Activated T-helper 1 cell treated with anti-CD3 and anti-CD28 coated beads, Interleukin-12 subunit alpha, Interleukin-12 subunit beta, Interleukin-2, Interleukin-4 antibody, amounts not matched to agents 30 ng/mL and 10 ng/mL and 1 ng/mL, durations not matched to agents 14 hours and 24 hours and 36 hours (primary cell): ENCODE results near the gene FTO. TPM values are rescaled to one million over a fixed set of nuclear protein-coding genes. Genes with fewer than 3 reads are reported as not detected.

Experiments used
- DNase-seq: peaks from one replicate; pipeline ENCODE4 v3.0.0; 2021; ENCODE audit warnings: low spot score
- H3K27ac Mint-ChIP-seq: one replicate; pipeline ENCODE4 v1.8.0; 2021; ENCODE audit warnings: mild to moderate bottlenecking, mixed read lengths
- H3K27me3 Mint-ChIP-seq: one replicate; pipeline ENCODE4 v1.8.0; 2022; ENCODE audit warnings: mild to moderate bottlenecking, moderate library complexity, mixed read lengths; ENCODE audit not compliant: insufficient read depth
- H3K36me3 Mint-ChIP-seq: one replicate; pipeline ENCODE4 v1.8.0; 2021; ENCODE audit warnings: low read depth, mixed read lengths
- H3K4me1 Mint-ChIP-seq: one replicate; pipeline ENCODE4 v1.8.0; 2021; ENCODE audit warnings: low read depth, mixed read lengths
- H3K4me3 Mint-ChIP-seq: one replicate; pipeline ENCODE4 v1.8.0; 2021; ENCODE audit warnings: mild to moderate bottlenecking, moderate library complexity, mixed read lengths
- H3K9me3 Mint-ChIP-seq: one replicate; pipeline ENCODE4 v1.8.0; 2021; ENCODE audit warnings: mixed read lengths
- intact Hi-C: fragments of 100-400 bp; cut with micrococcal nuclease; formaldehyde crosslinking; loops from one replicate; pipeline ENCODE4 v1.15.1; 2024
- total RNA-seq: library from RNA; stranded (reverse); gene quantifications from 2 replicates; pipeline ENCODE4 v1.2.3, GENCODE V29; 2022

The FTO gene
- total RNA-seq, 1 donor from 2014 or later: 56.4 TPM

DNA sequence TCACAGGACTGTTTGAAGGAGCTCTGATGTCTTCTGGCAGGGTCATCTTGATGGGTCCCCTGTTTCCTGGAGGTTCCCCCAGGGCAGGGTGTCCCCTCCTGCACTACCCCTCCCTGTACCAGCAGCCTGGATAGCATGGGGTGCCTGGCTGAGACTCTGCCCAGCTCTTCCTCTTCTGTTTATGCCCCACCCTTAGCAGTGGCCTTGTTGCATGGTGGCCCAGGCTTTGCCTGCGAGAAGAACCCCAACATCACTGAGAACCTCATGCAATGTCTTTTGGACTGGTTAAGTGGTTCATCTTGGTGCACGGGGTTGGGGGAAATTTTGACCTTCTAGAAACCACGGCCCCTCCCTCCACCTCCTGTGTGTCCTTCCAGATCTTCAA is 460.8 kb downstream of the FTO start:
- intact Hi-C loops: no loop called here
- Mint-ChIP-seq H3K36me3 (no peaks in the 10 kb centered on the region), H3K9me3 (no peaks in the 10 kb centered on the region), H3K27ac (no peak overlapping the region), H3K4me1 (no peaks in the 10 kb centered on the region), H3K27me3 (peaks cover 3% of the 10 kb centered on the region), H3K4me3 (no peak overlapping the region)
- no peak for DNase-seq

DNA sequence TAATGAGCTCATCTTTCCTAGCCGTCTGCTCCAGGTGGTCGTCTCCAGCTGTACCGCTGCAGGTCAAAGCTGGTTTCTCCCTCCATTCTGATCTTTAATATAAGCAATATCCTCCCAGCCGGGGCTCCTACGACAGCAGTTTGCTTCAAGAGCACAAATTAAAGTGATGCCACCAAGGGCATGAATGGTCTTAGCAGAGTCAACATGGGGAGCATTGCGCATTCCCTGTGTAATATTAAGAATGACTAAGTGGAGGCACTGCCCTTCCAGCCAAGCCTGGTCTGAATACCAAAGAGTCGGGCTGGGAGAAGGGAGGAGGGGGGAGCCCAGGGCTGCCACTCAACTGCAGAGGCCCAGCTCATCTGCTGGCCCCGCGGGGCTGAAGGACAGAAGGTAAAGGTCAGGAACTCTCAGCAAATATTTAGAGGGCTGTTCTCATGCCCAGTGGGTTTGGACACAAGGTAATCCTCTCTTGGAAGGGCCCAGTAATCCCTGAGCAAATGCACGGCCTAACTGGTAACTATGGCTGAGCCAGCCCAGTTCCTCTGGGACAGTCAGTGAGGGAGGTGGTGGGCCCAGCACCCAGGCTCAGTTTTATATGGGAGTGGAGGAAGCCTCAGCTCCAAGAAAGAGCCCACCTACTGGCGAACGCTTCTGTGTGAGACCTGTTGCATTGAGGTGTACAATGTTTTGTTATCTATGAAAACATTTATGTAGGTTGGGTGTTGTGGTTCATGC is 461.4 kb downstream of the FTO start:
- DNase-seq: no peak
- Mint-ChIP-seq H3K4me3 (no peak overlapping the region), H3K36me3 (no peaks in the 10 kb centered on the region), H3K27ac (no peak overlapping the region), H3K4me1 (no peaks in the 10 kb centered on the region), H3K9me3 (no peaks in the 10 kb centered on the region), H3K27me3 (peaks cover 3% of the 10 kb centered on the region)
- intact Hi-C loops: no loop called here

DNA sequence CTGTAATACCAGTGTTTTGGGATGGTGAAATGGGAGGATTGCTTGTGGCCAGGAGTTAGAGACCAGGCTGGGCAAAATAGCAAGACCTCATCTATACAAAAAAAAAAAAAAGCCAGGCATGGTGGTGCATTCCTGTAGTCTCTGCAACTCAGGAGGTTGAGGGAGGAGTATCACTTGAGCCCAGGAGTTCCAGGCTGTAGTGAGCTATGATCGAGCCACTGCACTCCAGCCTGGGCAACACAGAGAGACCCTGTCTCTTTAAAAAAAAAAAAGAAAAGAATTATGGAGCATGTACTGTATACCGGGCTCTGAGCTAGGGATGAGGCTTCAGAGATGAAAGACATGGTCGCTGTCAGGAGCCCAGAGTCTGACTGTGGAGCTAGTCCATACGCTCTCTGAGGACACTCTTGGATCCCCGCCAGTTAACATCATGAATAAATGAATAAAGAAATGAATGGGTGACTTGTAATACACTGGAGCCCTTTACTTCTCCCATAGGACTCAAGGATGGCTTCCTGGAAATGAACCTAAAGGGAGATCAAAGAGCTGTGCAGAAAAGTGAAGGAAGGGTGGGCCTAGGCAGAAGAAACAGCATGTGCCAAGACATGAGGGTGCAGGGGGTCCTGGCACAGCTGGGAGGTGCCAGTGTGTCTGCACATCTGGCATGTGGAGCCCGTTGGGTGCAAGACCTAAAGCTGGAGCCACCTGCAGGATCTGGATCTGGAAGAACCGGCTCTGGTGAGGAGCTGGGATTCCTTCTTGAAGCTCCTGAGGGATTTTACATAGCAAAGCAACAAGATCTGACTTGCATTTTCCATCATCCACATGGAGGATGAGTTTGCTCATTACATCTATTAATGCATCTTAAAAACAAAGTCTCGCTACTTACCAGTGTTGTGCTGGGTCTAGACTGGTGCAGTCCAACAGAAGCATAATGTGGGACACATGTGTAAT is 462.2 kb downstream of the FTO start:
- Mint-ChIP-seq H3K36me3 (no peaks in the 10 kb centered on the region), H3K27me3 (peaks cover 4% of the 10 kb centered on the region), H3K4me1 (no peaks in the 10 kb centered on the region), H3K27ac (no peak overlapping the region), H3K4me3 (no peak overlapping the region), H3K9me3 (no peaks in the 10 kb centered on the region)
- no peak for DNase-seq
- intact Hi-C loops: no loop called here

DNA sequence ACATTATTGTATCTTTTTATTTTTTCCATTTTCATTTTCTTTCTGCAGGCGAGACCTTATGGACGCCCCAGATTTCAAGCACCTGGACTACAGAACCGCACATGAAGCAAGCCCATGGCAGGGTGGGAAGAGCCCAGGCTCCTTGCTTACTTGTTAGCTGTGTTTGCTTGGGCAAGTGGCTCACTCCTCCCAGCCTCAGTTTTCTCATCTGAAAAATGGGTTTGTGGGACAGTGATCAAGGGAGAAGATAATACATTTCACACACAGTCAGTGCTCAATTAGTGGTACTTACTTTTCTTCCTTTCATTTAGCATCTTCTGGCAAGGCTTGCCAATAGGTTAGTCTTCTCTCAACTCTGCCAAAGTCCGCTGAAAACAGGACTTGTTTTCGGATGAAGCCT is 465.2 kb downstream of the FTO start:
- no peak for DNase-seq
- Mint-ChIP-seq H3K27me3 (peaks cover 21% of the 10 kb centered on the region), H3K4me3 (no peak overlapping the region), H3K36me3 (no peaks in the 10 kb centered on the region), H3K4me1 (no peaks in the 10 kb centered on the region), H3K27ac (no peak overlapping the region), H3K9me3 (no peaks in the 10 kb centered on the region)
- intact Hi-C loops: no loop called here

DNA sequence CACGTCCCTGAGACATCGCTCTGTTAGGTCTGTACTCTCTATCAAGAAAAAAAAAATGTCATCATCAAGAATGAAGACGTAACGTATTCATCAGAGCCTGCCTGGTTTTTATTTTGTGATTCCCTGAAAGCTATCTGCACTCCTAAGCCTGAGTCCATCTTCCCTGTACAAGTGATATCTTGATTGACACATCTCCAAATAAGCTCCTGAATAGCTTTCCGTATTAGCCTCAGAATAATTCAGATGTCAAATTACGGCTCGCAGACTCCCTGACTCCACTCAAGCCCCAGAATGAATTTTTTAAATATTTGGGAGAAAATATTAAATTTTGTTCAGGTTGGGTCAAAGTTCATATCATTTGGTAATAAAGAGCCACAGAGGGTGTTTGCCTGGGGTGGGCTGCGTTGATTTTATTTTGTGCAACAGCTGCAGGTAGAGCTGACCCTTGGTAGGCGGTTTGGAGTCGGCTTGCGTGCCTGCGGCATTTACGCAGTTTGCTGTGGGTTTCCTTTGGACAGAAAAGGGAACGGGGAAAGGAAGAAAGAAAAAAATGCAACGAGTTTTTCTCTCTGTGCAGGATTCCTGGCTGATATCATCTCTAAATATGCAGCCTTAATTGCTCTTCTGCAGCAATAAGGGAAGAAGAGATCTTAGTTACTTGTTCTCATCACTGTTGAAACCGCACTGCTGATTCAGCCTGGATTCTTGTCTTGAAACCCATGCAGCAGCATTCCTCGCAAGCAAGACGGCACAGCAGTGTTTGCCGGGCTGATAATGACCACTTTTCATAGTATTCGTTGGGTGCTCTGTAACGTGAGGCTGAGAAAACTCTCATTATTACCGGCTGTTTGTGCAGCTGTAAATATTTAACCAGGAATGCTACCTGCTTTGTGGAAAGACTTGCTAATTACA is 467.9 kb downstream of the FTO start:
- no peaks in the 10 kb centered on the region for H3K36me3 Mint-ChIP-seq
- DNase-seq: no peak
- intact Hi-C loops: no loop called here
- H3K27ac Mint-ChIP-seq: no peak overlapping the region
- H3K27me3 Mint-ChIP-seq: peaks cover 21% of the 10 kb centered on the region
- no peaks in the 10 kb centered on the region for H3K4me1 Mint-ChIP-seq
- H3K4me3 Mint-ChIP-seq: no peak overlapping the region
- no peaks in the 10 kb centered on the region for H3K9me3 Mint-ChIP-seq

DNA sequence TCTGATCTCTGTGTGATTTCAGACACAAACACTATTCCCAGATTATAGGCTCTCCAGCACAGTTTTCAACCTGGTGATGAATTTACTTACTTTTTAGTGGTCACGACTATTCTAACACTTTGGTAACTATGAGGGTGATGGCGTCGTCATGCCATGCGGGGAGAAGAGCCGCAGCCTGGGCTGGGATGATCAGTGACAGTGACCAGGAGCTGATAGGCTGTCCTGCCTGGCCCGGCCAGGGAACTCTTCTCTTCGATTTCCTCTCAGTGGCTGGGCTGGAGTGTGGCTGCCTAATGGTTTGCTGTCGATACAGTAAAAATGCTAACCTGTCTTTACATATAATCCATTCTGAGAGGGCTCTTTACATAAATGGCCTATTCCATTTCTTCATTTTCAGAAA is 469.5 kb downstream of the FTO start:
- DNase-seq: no peak
- H3K4me1 Mint-ChIP-seq: no peaks in the 10 kb centered on the region

DNA sequence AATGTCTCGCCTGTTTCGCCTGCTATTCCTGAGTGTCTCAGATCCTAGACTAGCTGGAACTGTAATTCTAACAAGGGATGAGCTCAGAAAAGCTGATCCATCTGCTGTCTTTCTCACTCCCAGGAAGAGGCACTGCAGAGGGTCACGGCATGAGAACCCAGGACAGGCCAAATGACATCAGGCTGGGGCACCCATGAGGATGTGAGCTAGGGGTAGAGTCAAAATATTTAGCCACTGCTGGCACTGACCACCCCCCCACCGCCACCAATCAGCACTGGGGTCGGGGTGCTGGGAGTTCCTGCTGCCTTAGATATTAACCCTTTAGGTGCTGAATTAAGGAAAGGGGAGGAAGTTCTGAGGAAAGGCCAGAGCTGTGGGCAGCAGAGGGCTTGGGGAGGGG is 470.2 kb downstream of the FTO start:
- DNase-seq: no peak
- H3K27me3 Mint-ChIP-seq: peaks cover 27% of the 10 kb centered on the region
- no peaks in the 10 kb centered on the region for H3K9me3 Mint-ChIP-seq
- no peaks in the 10 kb centered on the region for H3K36me3 Mint-ChIP-seq
- no peaks in the 10 kb centered on the region for H3K4me1 Mint-ChIP-seq
- H3K27ac Mint-ChIP-seq: no peak overlapping the region
- no peak overlapping the region for H3K4me3 Mint-ChIP-seq
- intact Hi-C loops: no loop called here

More for the DNA sequence above, 469.5 kb downstream of the FTO start:
- Mint-ChIP-seq H3K4me3 (no peak overlapping the region), H3K9me3 (no peaks in the 10 kb centered on the region), H3K27me3 (peaks cover 24% of the 10 kb centered on the region), H3K36me3 (no peaks in the 10 kb centered on the region), H3K27ac (no peak overlapping the region)
- intact Hi-C loops: no loop called here

DNA sequence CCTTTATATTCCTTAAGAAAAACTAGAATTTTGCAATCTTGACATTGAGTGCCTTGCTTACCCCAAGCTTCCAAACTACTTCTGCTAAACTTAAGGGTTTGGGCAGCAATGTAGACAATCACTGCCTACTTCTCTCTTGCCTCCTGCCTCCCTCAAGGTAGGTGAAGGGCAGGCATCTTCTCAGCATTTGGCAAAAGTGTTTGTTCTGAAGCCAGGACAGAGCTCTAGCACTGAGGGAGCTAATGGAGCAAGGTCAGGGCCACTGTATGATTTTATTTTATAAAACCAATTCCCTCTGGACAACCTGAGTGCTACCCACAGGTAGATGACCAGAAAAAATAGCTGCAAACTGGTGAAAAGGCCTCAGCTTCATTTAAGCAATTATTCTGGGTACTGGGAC is 470.8 kb downstream of the FTO start:
- no peak overlapping the region for H3K4me3 Mint-ChIP-seq
- H3K36me3 Mint-ChIP-seq: no peaks in the 10 kb centered on the region
- no peaks in the 10 kb centered on the region for H3K4me1 Mint-ChIP-seq
- H3K27ac Mint-ChIP-seq: no peak overlapping the region
- no peaks in the 10 kb centered on the region for H3K9me3 Mint-ChIP-seq
- intact Hi-C loops: no loop called here
- H3K27me3 Mint-ChIP-seq: peaks cover 24% of the 10 kb centered on the region
- DNase-seq: no peak

DNA sequence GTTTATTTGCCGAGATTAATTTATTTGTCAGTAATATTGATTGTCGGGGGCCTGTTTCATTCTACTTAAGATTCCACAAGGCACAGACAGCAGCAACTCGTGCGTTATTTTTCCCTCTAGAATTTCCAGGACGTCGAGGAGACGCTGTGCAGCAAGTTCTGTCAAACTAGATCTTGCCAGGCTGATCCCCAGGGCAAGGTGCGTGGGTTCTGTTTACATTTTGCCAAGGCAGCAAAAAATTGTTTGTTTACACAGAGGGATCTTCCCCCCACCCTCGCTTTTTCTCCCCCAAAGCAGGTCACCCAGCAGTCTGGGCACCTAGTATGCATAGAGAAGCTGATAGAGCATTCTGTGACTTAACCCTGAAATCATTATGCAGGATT is 471.2 kb downstream of the FTO start:
- intact Hi-C loops: no loop called here
- H3K4me3 Mint-ChIP-seq: no peak overlapping the region
- no peaks in the 10 kb centered on the region for H3K4me1 Mint-ChIP-seq
- no peak for DNase-seq
- H3K27ac Mint-ChIP-seq: no peak overlapping the region
- no peaks in the 10 kb centered on the region for H3K9me3 Mint-ChIP-seq
- no peaks in the 10 kb centered on the region for H3K36me3 Mint-ChIP-seq
- peaks cover 27% of the 10 kb centered on the region for H3K27me3 Mint-ChIP-seq

DNA sequence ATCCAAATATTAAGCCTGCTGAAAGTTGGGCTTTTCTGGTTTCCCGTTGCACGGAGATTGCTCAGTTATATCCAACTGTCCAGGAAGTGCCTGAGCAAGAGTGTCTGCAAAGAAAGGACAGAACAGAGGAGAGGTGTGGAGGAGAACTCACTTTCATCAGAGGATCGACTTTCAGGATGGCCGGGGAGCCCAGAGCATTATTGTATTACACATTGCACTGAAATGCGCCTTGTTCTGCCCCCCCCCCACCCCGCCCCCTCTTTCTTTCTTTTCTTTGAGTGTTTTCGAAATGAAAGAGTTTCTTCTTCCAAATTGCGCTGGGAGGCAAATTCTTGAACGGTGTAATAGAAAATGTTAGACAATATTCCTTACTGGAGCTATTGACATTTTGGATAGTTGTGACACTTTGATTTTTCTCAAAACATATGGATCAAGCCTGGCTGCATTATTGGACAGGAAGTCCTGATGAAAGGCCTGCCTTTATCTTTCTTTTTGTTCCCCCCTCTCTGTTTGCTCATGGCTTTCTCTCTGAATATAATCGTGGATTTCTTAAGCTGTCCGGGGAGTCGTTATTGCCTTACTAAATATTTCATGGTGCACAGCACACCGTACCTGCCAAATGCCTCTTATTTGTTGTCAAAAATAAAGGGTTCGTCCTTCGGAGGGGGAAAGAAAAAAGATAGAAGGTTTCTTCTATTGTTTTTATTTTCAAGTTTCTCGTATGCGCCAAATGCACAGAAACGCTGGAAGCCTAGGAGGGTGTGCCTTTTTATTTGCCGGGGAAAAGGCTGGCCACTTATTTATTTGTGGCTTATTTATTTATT is 471.8 kb downstream of the FTO start:
- Mint-ChIP-seq H3K27me3 (peaks cover 28% of the 10 kb centered on the region), H3K36me3 (no peaks in the 10 kb centered on the region), H3K9me3 (no peaks in the 10 kb centered on the region), H3K27ac (no peak overlapping the region), H3K4me1 (no peaks in the 10 kb centered on the region), H3K4me3 (no peak overlapping the region)
- intact Hi-C loops: no loop called here
- DNase-seq: no peak

DNA sequence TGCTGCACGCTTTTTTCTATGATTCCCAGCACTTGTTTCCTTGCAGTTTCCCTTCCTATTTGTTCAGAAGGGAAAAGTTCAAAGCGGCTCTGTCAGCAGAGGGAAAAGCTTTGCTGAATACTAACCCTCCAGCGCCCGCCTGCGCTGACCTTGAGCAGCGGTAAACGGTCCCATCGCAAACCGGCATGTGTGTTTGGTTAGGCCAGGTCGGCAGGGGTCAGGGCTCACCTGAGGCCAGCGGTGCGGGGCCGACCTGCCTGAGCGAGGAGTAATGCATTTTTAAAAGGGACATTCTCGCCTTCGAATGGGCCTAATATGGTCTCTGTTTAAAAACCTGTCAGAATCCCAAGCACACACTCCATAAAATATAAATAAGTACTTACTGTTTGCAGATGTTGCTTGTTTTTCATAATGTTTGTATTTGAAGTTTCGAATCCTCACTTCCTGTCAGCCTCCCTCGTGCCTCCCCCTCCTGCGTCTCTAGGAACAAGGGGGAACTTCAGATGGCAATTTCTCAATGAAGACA is 472.5 kb downstream of the FTO start:
- H3K27me3 Mint-ChIP-seq: peaks cover 24% of the 10 kb centered on the region
- H3K27ac Mint-ChIP-seq: no peak overlapping the region
- H3K4me3 Mint-ChIP-seq: no peak overlapping the region
- no peaks in the 10 kb centered on the region for H3K4me1 Mint-ChIP-seq
- H3K36me3 Mint-ChIP-seq: no peaks in the 10 kb centered on the region
- intact Hi-C loops: no loop called here
- H3K9me3 Mint-ChIP-seq: no peaks in the 10 kb centered on the region
- no peak for DNase-seq
